Activated naive CD8-positive, alpha-beta T cell treated with anti-CD3 and anti-CD28 coated beads, Interleukin-2, amount 50 U/mL, for 16 hours (primary cell): Measurements from ENCODE around the gene CLMP.
"Not testable (repeated sequence)": the region's sequence is repeated elsewhere in the genome, so short reads cannot be mapped to it uniquely, and the experiment has no call there.

ENCODE experiments used
- DNase-seq: peaks from one replicate; pipeline ENCODE4 v3.0.0-alpha.2; 2020; ENCODE audit warnings: low read depth, low spot score

The CLMP gene

GRCh38 chr11:123217897-123218296 is 22.8 kb upstream of the CLMP start:
- no peak for DNase-seq

- DNase-seq = no peak
These were observed 21.2 kb upstream of the CLMP start for GRCh38 chr11:123216249-123216648.

GRCh38 chr11:123214940-123215339 is 19.9 kb upstream of the CLMP start:
- no peak for DNase-seq

GRCh38 chr11:123214396-123214795 is 19.3 kb upstream of the CLMP start:
- DNase-seq = no peak

- DNase-seq = no peak
These were observed 18.3 kb upstream of the CLMP start for GRCh38 chr11:123213307-123213771.

GRCh38 chr11:123212406-123212805 is 17.4 kb upstream of the CLMP start:
- DNase-seq = no peak

GRCh38 chr11:123211981-123212380 is 16.9 kb upstream of the CLMP start:
- DNase-seq = no peak

GRCh38 chr11:123211149-123211852 is 16.3 kb upstream of the CLMP start:
- no peak for DNase-seq

GRCh38 chr11:123209591-123209990 is 14.5 kb upstream of the CLMP start:
- DNase-seq = no peak

GRCh38 chr11:123206791-123207434 is 11.9 kb upstream of the CLMP start:
- no peak for DNase-seq

- DNase-seq = not testable (repeated sequence)
These were observed 11.0 kb upstream of the CLMP start for GRCh38 chr11:123206055-123206454.

- DNase-seq = no peak
These were observed 8.9 kb upstream of the CLMP start for GRCh38 chr11:123203934-123204333.

- DNase-seq = no peak
These were observed 8.4 kb upstream of the CLMP start for GRCh38 chr11:123203471-123203870.

- DNase-seq = no peak
These were observed 7.4 kb upstream of the CLMP start for GRCh38 chr11:123202155-123203151.

- DNase-seq = no peak
These were observed 5.2 kb upstream of the CLMP start for GRCh38 chr11:123200264-123200663.

GRCh38 chr11:123197711-123198110 is 2.7 kb upstream of the CLMP start:
- DNase-seq = no peak

GRCh38 chr11:123196060-123196714 is 1.1 kb upstream of the CLMP start:
- DNase-seq = no peak

- no peak for DNase-seq
These were observed 486 bp downstream of the CLMP start for GRCh38 chr11:123194337-123195187.

- no peak for DNase-seq
These were observed 1.3 kb downstream of the CLMP start for GRCh38 chr11:123193742-123194141.

- no peak for DNase-seq
These were observed 3.1 kb downstream of the CLMP start for GRCh38 chr11:123191939-123192338.

GRCh38 chr11:123190518-123190917 is 4.5 kb downstream of the CLMP start:
- DNase-seq = no peak
